Esophagus mucosa (tissue), 1 donor: ENCODE results near the gene MMP19. TPM values are rescaled to one million over a fixed set of nuclear protein-coding genes. Genes with fewer than 3 reads are reported as not detected.
A peak's percentile ranks its signal among the peaks of the same experiment; 100 is the strongest.
"Not testable (repeated sequence)": the region's sequence is repeated elsewhere in the genome, so short reads cannot be mapped to it uniquely, and the experiment has no call there.

Experiments used
- ATAC-seq: fragments of 200-7000 bp; cut with Tn5 transposase; one replicate; pipeline ENCODE4 v1.9.1; 2020
- total RNA-seq: library from RNA; stranded (reverse); gene quantifications from one replicate; pipeline ENCODE4 v1.2.4, GENCODE V29; 2023
- donor health status: DM: yes; HTN: yes; CAD: no.

The MMP19 gene
- total RNA-seq, 1 donor from 2014 or later, result 0.60 TPM

- no peak for ATAC-seq
Observed at GRCh38 chr12:55843431-55843830, 695 bp upstream of the MMP19 start.

- ATAC-seq, result no peak
Observed at GRCh38 chr12:55840581-55841351, 2.0 kb downstream of the MMP19 start.

GRCh38 chr12:55839345-55840140, 3.2 kb downstream of the MMP19 start:
- ATAC-seq, result no peak

DNA sequence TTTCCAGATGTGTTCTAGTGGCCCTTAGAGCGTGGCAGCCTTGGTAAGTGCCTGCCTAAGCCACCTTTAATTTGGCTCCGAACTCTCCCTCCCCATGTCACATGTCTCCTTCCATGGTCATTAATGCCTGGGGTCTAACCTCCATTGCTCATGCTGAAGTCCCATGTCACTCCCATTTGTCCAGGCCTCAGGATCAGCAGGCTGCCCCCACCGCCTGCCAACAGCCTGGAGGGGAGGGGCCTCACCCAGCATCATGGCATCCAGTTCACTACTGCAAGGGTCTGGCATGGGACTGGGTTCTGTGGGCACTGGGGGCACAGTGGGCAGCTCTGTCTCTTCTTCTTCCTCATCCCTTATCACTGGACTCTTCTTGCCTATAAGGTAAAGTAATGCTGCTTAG, 4.4 kb downstream of the MMP19 start:
- no peak for ATAC-seq

GRCh38 chr12:55834400-55834799, 8.3 kb downstream of the MMP19 start:
- ATAC-seq, result not testable (repeated sequence)

DNA sequence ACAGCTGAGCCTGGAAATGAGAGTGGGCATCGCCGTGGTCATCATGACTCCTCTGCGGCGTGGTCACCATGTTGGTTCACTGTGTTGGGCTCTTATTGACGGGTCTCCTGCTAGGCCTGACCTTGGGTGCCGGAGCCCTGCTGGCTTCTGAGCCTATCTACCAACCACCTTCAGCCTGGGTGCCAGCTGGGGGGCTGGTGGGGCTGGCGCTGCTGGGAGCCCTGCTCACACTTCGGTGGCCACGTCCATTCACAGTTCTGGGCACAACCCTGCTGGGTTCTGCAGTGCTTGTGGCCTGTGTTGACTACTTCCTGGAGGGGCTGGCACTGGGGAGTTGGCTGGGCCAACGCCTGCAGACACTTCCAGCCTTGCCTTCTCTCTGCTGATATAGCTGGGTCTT, 9.7 kb downstream of the MMP19 start:
- no peak for ATAC-seq

DNA sequence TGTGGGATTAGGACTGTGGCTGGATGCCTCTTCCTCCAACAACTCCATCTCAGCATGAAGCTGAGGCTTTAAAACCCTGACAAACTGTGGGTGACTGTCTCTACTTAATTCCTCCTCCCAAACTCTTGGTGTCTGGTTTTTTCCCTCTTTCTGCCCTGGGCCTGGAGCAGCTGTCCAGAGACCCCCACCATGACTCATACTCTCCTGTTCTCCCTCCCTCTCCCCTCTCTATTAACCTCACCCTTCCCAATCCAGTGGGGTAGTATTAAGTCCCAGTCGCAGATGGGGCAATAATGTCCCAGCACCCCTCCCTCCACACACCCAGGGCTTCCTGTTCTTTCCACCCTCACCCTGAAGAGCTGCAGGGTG, 11.3 kb downstream of the MMP19 start:
- no peak for ATAC-seq

GRCh38 chr12:55830601-55831446, 11.9 kb downstream of the MMP19 start:
- ATAC-seq, result peak; percentile 44

DNA sequence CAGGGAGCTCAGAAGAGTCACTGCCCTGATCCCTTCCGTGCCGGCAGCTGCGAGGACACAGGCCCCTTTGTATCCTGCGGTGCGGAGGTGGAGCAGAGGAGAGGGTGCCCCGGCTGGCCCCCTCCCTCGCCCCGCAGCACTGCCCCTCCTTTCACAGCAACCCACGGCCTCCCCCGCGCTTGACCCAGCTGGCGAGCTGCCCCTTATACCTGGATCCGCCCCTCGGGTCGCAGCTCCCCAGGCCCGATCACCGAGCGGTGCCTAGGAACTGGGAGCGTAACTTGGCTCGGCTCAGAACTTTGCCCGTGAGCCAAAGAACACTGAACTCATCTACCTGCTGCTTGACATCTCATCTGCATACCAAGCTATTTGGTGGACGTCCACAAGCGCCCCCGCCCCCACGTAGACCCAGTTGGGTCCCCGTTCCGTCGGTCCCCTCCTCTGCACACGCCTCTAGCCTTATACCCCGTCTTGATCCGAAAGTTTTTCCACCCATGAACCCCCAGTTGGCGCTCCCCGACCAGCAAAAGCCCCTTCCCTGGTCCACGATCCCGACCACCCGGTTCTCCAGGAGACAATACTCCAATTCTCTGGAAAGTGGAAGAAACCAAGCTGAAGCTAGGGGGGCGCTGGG, 12.7 kb downstream of the MMP19 start:
- ATAC-seq, result peak; percentile 35

DNA sequence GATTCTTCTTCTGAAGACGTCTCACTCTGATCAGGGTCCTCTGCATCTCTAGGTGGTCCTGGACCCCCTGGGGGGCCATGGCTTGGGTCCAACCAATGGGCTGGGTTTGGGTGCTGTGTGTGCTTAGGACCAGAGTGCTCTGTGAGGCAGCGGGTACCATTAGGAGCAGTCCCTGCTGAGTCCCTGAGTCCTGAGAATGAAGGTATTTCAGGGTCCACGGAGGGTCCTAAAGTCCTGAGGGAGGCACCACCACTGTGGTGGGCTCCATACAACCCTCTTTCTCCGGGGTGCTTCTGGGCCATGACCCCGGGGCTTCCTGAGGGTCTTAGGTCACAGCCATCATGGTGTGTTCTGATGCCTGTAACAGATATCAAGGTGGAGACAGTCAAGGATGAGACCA, 14.4 kb downstream of the MMP19 start:
- no peak for ATAC-seq

DNA sequence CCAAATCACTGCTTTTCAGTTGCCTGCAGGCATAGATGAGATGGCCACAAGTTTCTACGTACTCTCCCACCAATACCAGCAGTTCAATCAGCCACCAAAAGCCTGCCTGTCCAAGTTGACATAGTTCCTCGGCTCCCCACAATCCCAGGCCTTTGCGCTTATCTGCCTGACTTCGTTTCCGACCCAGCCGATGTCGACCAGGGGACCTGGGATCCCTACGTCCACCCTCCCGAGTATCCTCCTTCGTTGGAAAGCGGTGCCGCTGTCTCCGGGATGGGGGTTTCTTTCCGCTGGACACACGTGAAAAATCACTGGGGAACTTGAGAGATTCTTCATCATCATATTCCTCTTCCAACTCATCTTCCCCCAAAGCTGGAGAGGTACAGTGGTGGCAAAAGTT, 14.9 kb downstream of the MMP19 start:
- no peak for ATAC-seq

- no peak for ATAC-seq
Observed at GRCh38 chr12:55824726-55825125, 18.0 kb downstream of the MMP19 start.

- ATAC-seq, result no peak
Observed at GRCh38 chr12:55823419-55823818, 19.3 kb downstream of the MMP19 start.

DNA sequence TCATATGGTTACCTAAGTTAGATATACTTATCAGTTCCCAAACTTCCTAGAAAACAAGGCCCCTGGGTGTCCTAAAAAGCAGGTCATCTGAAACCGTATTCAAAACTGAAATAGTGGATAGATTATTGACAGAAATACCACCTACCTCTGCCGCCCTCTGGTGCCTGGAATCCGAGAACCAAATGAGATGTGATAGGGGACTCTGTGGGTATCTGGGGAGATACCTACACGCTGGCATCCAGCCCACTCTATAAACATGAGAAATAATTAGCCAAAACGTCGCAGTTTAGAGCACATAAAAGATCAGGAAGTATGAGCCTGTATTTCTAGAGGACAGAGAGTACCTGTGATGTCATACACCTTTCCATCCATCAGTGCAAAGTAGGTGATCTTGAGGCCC, 20.5 kb downstream of the MMP19 start:
- ATAC-seq, result no peak

DNA sequence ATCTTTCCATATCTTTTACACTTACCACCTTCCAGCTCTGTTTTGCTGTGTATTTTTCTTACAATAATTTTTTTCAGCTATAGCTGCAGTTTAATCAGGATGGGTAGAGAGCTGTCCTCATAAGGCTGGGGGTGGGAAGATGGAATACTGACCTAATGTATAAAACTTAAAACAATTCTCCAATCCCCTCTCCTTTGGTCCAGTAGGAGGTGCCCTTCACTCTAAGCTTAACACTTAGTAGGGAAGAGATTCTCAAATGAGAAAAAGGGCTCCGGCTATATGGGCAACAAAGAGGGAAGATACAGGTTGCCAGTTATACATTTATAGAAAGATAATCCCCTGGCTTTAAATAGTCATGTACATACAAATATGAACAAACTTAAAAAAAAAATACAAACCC, 22.1 kb downstream of the MMP19 start:
- ATAC-seq, result no peak

DNA sequence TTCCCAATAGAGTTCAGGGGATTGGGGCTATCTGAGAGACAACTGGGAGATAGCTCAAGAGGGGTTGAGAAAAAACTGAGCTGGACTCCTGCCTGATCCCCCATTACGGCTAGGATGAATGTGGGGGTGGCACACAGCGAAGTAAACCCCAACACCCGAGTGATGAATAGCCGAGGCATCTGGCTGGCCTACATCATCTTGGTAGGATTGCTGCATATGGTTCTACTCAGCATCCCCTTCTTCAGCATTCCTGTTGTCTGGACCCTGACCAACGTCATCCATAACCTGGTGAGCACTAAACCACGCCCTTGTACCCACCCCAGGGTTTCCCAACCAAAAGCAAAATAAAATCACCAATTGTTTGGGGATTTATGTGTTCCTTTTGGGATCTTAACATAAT, 23.9 kb downstream of the MMP19 start:
- ATAC-seq, result no peak

DNA sequence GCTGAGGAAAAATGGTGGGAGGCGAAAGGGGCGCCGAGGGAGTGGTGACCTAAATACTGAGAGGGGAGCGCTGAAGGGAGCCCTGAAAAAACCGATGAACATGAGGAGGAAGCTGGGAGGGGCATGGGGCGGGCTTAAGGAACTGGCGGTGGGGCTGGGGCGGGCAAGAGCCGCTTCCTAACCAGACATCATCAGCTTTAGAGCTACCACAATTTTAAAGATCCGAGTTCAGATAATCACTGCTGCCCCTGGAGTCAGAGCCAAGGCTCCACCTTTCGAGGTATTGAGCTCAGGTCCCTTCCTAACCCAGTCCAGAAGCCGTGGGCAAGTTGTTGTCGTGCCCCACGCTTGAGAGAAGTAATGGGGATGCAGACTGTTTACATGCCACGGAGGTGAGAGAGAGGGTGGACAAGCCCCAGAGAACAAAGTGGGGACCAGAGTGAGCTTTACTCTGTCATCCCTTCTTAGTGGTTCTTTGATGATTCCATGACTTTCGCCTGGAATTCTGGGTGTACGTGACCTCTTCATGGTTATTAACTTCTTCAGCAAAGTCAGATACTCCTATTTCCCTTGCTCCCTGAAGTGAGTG, 24.5 kb downstream of the MMP19 start:
- ATAC-seq, result peak; percentile 21

DNA sequence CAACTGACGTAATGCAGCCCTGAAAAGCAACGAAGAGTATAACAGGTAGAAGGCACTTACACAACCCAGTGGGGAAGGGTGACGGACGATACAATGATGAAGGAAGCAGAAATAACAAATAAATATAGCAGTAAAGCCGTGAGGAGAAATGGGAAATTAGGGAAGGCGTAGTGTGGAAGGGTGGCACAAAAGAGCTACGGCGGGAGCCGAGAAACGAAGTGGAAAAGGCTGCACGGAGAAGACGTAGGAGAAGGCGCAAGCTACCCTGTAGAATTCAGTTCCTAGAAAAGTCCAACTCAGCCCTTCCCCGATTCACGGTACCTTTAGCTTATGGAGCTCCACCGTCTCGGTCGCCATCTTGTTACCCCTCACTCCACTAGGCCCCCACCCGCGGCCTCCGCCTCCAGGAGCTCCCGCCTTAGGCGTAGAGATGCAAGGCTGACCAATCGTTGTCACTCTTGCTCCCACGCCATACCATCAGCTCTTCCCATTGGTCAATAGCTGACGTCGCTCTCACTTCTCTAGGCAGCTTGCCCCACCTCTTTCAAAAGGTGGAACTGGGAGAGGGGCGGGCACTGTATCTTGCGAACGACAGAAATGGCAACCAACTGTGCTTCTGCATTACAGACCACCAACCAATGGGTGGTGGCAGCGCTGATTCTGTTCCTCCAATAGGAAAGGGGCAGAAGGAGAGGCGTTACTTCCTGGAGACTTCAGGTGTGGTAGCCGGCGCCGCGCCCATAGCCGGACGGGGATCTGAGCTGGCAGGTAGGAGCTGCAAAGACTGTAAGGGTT, 25.2 kb downstream of the MMP19 start, which contains the start of the genes ORMDL2 and SARNP:
Gene ORMDL2 (plus strand): TSS at position 697 of the 795 bp plus-strand sequence. CDS start 959 bp downstream, outside the sequence.
Gene SARNP (minus strand): TSS at position 380 of the 795 bp plus-strand sequence. CDS start 23 bp downstream, at position 357.
- ATAC-seq, result peak; percentile 99

GRCh38 chr12:55816881-55817344, 25.8 kb downstream of the MMP19 start:
- no peak for ATAC-seq

- no peak for ATAC-seq
Observed at GRCh38 chr12:55815473-55815872, 27.3 kb downstream of the MMP19 start.

GRCh38 chr12:55814257-55814656, 28.5 kb downstream of the MMP19 start:
- ATAC-seq, result no peak
